ENCODE measurements around the gene GC.

GC gene

DNA sequence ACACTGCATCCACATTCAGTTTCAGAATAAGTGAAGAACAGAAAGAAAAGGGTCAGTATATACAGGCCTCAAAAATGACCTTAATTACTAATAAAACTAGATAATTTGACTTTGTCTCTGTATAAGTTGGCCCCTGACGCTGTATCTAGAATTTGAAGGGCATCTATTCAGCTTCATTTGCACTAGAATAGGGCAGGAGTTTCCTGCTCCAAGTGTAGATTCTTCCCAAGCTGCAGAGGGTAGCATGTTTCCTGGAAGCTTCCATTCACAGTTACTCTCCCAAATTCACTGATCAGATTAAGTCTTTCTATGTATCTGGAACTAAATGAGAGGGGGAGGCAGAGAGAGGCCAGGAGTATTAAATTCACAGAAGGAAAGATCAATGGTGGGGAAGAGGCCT is 90.9 kb downstream of the GC start:
- Mint-ChIP-seq H3K27me3 (peaks cover 49% of the 10 kb centered on the region), H3K9me3 (no peaks in the 10 kb centered on the region), H3K4me1 (no peaks in the 10 kb centered on the region), H3K27ac (ENCODE audit: low read depth) (no peak overlapping the region), H3K4me3 (no peak overlapping the region), H3K36me3 (ENCODE audit: insufficient read depth) (no peaks in the 10 kb centered on the region)
- ATAC-seq (replicated peaks; ENCODE audit: extremely low read depth, poor library complexity, severe bottlenecking), result no peak
- no peak for DNase-seq (ENCODE audit: low spot score in 2 of 2)

DNA sequence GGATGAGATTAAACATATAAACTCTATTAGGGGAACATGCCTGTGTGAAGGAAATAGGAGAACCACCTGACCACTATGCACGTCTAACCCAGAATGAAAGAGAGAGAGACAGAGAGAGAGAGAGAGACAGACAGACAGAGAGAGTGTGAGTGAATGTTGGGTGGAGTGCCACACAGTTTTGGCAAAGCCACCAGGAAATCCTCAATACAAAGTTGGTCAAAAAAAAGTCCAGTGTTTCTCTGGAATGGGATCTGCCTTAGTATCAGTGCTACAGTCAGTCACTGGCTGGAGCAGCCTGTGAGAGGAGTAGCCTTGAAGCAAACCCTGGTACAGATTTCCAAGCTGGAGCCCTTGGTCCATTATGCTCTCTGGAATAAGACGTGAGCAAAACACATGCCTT is 91.7 kb downstream of the GC start:
- Mint-ChIP-seq H3K27me3 (peaks cover 51% of the 10 kb centered on the region), H3K9me3 (no peaks in the 10 kb centered on the region), H3K27ac (ENCODE audit: low read depth) (no peak overlapping the region), H3K4me3 (no peak overlapping the region), H3K36me3 (ENCODE audit: insufficient read depth) (no peaks in the 10 kb centered on the region), H3K4me1 (no peaks in the 10 kb centered on the region)
- DNase-seq (ENCODE audit: low spot score in 2 of 2) (no peak), ATAC-seq (replicated peaks; ENCODE audit: extremely low read depth, poor library complexity, severe bottlenecking) (no peak)

Measured in central memory CD8-positive, alpha-beta T cell (primary cell).